ENCODE measurements around the gene ZBTB49. TPM values are rescaled to one million over a fixed set of nuclear protein-coding genes. Genes with fewer than 3 reads are reported as not detected.
"Not testable (repeated sequence)": the region's sequence is repeated elsewhere in the genome, so short reads cannot be mapped to it uniquely, and the experiment has no call there.

ZBTB49 gene, protein sequence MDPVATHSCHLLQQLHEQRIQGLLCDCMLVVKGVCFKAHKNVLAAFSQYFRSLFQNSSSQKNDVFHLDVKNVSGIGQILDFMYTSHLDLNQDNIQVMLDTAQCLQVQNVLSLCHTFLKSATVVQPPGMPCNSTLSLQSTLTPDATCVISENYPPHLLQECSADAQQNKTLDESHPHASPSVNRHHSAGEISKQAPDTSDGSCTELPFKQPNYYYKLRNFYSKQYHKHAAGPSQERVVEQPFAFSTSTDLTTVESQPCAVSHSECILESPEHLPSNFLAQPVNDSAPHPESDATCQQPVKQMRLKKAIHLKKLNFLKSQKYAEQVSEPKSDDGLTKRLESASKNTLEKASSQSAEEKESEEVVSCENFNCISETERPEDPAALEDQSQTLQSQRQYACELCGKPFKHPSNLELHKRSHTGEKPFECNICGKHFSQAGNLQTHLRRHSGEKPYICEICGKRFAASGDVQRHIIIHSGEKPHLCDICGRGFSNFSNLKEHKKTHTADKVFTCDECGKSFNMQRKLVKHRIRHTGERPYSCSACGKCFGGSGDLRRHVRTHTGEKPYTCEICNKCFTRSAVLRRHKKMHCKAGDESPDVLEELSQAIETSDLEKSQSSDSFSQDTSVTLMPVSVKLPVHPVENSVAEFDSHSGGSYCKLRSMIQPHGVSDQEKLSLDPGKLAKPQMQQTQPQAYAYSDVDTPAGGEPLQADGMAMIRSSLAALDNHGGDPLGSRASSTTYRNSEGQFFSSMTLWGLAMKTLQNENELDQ
- 1 to 10 TPM; 4.2 to 4.5 TPM for total RNA-seq

DNA sequence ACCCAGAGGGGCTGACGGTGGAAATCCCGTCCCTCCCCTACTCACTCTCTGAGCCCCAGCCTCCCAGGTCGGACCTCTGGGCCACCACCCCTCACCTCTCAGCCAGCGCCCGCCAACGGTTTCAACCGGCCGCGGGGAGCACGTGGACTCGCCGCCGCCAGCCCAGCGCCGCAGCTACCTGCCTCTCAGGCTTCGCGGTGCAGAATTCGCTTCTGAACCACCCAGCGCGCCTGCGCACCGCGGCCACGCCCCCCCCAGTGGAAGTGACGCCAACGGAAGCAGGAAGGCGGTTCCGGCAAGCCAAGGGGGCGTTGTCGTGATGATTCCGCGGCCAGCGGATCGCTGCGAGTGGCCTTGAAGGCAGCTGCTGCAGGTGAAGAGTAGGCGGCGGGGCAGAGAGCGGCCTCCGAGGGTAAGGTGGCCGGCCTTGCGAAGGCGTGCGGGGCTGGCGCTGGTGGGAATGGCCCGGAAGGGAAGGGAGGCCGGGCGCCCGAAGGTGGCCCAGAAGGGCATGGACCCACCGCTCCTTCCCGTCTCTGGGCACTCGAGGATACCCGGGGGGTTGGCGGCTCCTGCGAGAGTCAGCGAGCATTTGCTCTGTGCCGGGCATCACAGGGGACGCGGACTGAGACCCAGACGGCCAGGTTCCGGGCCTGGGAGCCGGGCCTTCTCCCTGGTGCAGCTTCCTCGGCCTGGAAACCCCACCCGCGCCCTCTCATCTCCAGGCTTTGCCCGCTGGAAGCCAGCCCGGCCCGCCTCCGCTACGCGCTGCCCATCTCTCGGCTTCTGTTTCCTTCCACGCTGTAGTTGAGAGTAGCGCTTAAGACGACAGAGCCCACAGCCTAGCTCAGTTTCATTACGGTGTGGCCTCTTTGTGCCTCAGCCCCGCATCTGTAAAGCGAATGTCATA lies at the start of gene ZBTB49, which contains the start of gene LYAR:
Gene ZBTB49 (plus strand): TSS at position 311 of the 910 bp plus-strand sequence. CDS start 9,695 bp downstream, outside the sequence.
Gene LYAR (minus strand): TSS at position 214 of the 910 bp plus-strand sequence. CDS start 6,412 bp downstream, outside the sequence.
- peak; percentile 96 for DNase-seq
- Mint-ChIP-seq H3K4me1 (ENCODE audit: low read depth) (peaks cover 55% of the 10 kb centered on the region), H3K27ac (peak within 1 kb of the TSS; percentile 78), H3K27me3 (ENCODE audit: low read depth) (no peaks in the 10 kb centered on the region), H3K36me3 (ENCODE audit: low read depth) (peaks cover 20% of the 10 kb centered on the region), H3K4me3 (peak within 1 kb of the TSS; percentile 95), H3K9me3 (no peaks in the 10 kb centered on the region)
- intact Hi-C loops (cut with micrococcal nuclease), result loop anchor here (1.0 to 2.0 kb wide), 4 partner anchors 42 to 335 kb away; partner anchors contain the start of genes NSG1 and TMEM128
- CTCF ChIA-PET, result no interaction called here

DNA sequence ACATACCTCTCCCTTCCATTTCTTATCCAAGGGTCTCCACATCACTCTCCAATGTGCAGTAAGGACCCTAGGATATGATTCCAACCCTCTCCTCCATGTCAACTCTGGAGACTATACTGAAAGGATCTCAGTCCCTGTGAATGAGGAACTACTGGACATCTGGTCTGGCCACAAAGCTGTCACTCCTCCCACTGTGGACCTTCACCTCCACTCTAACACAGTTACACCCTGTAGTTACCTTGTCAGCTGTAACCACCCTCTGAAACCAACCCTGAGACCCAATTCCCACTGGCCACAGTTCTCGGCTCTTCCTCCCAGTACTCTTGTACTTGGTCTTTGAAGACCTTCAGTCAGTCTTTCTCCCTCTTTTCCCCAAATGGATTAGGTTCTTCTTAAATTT lies 44.9 kb upstream of the ZBTB49 start:
- DNase-seq, result no peak
- H3K4me1 Mint-ChIP-seq (ENCODE audit: low read depth), result peaks cover 27% of the 10 kb centered on the region
- H3K27me3 Mint-ChIP-seq (ENCODE audit: low read depth), result no peaks in the 10 kb centered on the region
- H3K4me3 Mint-ChIP-seq, result no peak overlapping the region
- CTCF ChIA-PET, result no interaction called here
- peaks cover 18% of the 10 kb centered on the region for H3K36me3 Mint-ChIP-seq (ENCODE audit: low read depth)
- H3K27ac Mint-ChIP-seq, result no peak overlapping the region
- H3K9me3 Mint-ChIP-seq, result no peaks in the 10 kb centered on the region
- intact Hi-C loops (cut with micrococcal nuclease), result loop anchor here (5.0 kb wide), 1 partner anchor 713 kb away; the partner anchor contains the start of gene LRPAP1

DNA sequence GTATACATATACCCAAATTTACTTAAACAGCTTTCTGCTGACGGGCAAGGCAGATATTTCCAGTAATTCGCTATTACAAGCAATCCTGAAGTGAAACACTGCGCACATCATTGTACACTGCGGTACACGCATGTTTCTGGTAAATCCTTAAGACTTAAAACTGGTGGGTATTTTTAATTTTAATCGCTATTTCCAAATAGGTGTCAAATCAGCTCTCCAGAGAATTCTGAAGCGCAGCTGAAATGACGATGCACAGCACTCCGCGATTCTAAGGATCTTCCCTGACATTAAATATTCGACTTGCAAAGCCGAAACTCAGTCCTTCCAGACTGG lies 42.4 kb upstream of the ZBTB49 start:
- Mint-ChIP-seq H3K27me3 (ENCODE audit: low read depth) (no peaks in the 10 kb centered on the region), H3K4me3 (peak overlapping the region; percentile 95), H3K9me3 (no peaks in the 10 kb centered on the region), H3K4me1 (ENCODE audit: low read depth) (peaks cover 27% of the 10 kb centered on the region), H3K36me3 (ENCODE audit: low read depth) (peaks cover 14% of the 10 kb centered on the region), H3K27ac (peak overlapping the region; percentile 44)
- intact Hi-C loops (cut with micrococcal nuclease), result loop anchor here (1.0 to 5.0 kb wide), 5 partner anchors 43 to 715 kb away; partner anchors contain the start of genes LRPAP1, LYAR, STX18 and ZBTB49
- CTCF ChIA-PET, result interaction anchor here (0.5 to 0.8 kb wide), 2 partner anchors 9 to 11 kb away, joined by 3 read pairs; no protein-coding TSS in a partner anchor
- DNase-seq, result no peak

DNA sequence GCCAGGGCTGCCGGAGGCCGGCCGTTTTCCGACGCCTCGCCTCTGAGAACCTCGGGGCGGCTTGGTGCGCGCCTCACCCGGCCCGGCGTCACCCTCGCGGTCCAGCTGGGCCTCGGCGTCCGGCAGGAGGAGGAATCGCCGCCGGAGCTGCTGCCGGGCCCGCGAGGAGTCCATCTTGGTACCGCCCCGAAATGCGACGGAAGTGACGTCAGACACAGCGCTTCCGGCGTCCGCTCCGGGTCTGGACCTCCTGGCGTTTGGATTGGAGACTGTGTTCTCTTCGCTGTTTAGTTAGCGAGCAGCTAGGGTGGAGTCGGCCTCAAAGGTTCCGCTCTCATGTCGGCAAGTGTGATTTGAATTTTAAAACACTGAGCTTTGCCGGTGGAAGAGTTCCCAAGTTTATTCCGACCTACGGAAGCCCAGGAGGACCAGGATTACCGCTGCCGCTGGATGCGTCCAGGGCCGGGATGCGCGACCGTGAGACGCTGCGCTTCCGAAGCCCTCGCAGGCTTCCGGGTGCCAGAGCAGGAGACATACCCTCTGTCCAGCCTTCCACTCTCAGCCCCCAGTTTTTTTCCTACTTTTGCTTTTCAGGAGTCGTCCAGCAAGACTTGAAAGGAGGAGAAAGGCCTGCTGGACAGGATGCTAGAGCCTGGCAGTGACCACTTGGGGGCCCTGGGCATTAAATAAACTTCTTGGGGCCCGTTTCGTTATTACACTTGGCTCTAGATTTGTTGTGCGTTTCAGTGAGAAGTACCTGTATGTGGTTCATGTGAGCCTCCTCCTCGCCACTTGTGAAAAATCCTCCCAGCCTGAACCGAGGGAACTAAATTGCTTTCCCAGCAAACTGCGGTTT lies 41.8 kb upstream of the ZBTB49 start, which contains the start of gene TMEM128:
Gene TMEM128 (minus strand): TSS at position 195 of the 856 bp plus-strand sequence. CDS start 21 bp downstream, at position 174.
- H3K4me1 Mint-ChIP-seq (ENCODE audit: low read depth), result peaks cover 27% of the 10 kb centered on the region
- peak within 1 kb of the TSS; percentile 97 for H3K27ac Mint-ChIP-seq
- intact Hi-C loops (cut with micrococcal nuclease), result loop anchor here (1.0 to 5.0 kb wide), 5 partner anchors 42 to 716 kb away; partner anchors contain the start of genes LRPAP1, LYAR, STX18 and ZBTB49
- CTCF ChIA-PET, result interaction anchor here (0.5 to 1.7 kb wide), 4 partner anchors 8 to 12 kb away, joined by 3 to 7 read pairs (median 3); no protein-coding TSS in a partner anchor
- H3K9me3 Mint-ChIP-seq, result no peaks in the 10 kb centered on the region
- peaks cover 14% of the 10 kb centered on the region for H3K36me3 Mint-ChIP-seq (ENCODE audit: low read depth)
- peak within 1 kb of the TSS; percentile 95 for H3K4me3 Mint-ChIP-seq
- peak; percentile 94 for DNase-seq
- no peaks in the 10 kb centered on the region for H3K27me3 Mint-ChIP-seq (ENCODE audit: low read depth)

DNA sequence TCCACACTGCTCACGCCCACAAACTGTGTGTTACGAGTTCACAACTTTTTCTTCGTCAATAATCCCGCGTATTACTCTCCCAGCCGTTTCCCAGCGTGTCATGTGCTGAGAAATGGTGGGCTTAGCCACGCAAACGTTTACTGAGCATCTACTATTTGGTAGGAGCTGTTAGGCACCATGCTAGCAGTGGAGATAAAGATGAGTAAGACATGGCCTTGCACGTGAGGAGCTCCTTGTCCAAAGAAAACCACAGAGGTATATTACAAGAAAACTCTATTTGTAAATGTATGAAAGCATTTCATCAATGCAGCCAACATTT lies 41.2 kb upstream of the ZBTB49 start:
- intact Hi-C loops (cut with micrococcal nuclease), result loop anchor here (1.0 to 5.0 kb wide), 5 partner anchors 41 to 717 kb away; partner anchors contain the start of genes LRPAP1, LYAR, STX18 and ZBTB49
- peaks cover 27% of the 10 kb centered on the region for H3K4me1 Mint-ChIP-seq (ENCODE audit: low read depth)
- H3K27ac Mint-ChIP-seq, result peak overlapping the region; percentile 97
- DNase-seq, result no peak
- H3K4me3 Mint-ChIP-seq, result peak overlapping the region; percentile 95
- no peaks in the 10 kb centered on the region for H3K9me3 Mint-ChIP-seq
- CTCF ChIA-PET, result interaction anchor here (1.0 to 1.7 kb wide), 2 partner anchors 10 to 12 kb away, joined by 3 to 7 read pairs; no protein-coding TSS in a partner anchor
- H3K36me3 Mint-ChIP-seq (ENCODE audit: low read depth), result peaks cover 14% of the 10 kb centered on the region
- no peaks in the 10 kb centered on the region for H3K27me3 Mint-ChIP-seq (ENCODE audit: low read depth)

DNA sequence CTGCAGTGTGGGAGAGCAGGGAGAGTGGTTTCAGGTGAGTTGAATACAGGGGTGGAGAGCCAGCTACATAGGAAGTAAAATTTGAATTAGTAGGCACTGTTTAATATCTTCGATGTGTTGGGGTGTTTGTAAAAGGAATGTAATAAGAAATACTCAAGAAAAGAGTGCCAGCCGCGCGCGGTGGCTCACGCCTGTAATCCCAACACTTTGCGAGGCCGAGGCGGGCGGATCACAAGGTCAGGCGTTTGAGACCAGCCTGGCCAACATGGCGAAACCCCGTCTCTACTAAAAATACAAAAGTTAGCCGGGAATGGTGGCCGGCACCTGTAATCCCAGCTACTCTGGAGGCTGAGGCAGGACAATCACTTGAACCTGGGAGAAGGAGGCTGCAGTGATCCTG lies 40.7 kb upstream of the ZBTB49 start:
- H3K9me3 Mint-ChIP-seq; DNase-seq; H3K27me3 Mint-ChIP-seq (ENCODE audit: low read depth): not testable (repeated sequence)
- Mint-ChIP-seq H3K27ac (peak overlapping the region; percentile 5), H3K4me3 (peak overlapping the region; percentile 95), H3K36me3 (ENCODE audit: low read depth) (peaks cover 14% of the 10 kb centered on the region), H3K4me1 (ENCODE audit: low read depth) (peaks cover 27% of the 10 kb centered on the region)
- CTCF ChIA-PET, result interaction anchor here (0.7 to 1.7 kb wide), 3 partner anchors 10 to 1040 kb away, joined by 3 to 7 read pairs (median 3); no protein-coding TSS in a partner anchor
- intact Hi-C loops (cut with micrococcal nuclease), result loop anchor here (5.0 kb wide), 1 partner anchor 717 kb away; the partner anchor contains the start of gene LRPAP1

DNA sequence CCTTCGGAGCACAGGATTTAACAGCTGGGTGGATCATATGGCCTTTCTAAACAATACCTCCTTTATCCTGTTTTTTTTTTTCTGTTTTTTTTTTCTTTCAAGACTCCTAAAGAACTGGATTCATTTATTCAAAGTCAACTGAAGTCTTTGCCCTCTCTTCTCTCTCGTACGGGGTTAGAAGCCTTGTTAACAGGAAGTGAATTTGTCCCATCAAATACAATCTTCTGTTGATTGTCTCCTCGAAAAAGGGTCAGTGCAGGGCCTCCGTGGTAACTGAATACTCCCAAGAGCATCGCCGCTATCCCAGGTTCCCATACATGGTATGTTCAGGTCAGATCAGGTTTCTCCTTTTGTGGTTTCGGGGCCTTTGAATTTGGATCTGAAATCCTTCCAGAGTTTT lies 40.2 kb upstream of the ZBTB49 start:
- Mint-ChIP-seq H3K36me3 (ENCODE audit: low read depth) (peaks cover 13% of the 10 kb centered on the region), H3K4me3 (peak overlapping the region; percentile 11), H3K27me3 (ENCODE audit: low read depth) (no peaks in the 10 kb centered on the region), H3K9me3 (no peaks in the 10 kb centered on the region), H3K27ac (no peak overlapping the region), H3K4me1 (ENCODE audit: low read depth) (peaks cover 27% of the 10 kb centered on the region)
- CTCF ChIA-PET, result interaction anchor here (0.6 to 1.7 kb wide), 3 partner anchors 9 to 1041 kb away, joined by 3 to 7 read pairs (median 3); no protein-coding TSS in a partner anchor
- DNase-seq, result no peak
- intact Hi-C loops (cut with micrococcal nuclease), result loop anchor here (5.0 kb wide), 1 partner anchor 718 kb away; the partner anchor contains the start of gene LRPAP1

DNA sequence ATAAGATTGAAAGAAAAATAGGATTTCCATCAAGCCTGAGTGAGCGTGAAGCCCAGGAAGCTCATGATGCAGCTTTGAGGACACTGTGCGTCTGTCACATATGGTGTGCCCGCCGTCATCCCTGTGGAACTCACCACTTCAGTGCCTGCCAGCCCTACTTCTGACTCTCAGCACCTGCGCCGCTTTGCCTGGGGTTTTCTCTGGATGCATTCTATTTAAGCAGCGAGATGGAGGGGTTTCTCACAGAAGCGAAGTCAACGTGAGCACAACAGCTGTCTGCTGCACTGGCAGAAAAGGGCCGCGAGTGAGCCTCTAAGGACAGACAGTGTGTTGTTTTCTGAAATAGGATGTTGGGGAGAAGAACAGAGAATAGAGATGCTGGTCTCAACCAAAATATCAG lies 35.9 kb upstream of the ZBTB49 start:
- intact Hi-C loops (cut with micrococcal nuclease), result no loop called here
- no peak overlapping the region for H3K4me3 Mint-ChIP-seq
- H3K36me3 Mint-ChIP-seq (ENCODE audit: low read depth), result no peaks in the 10 kb centered on the region

DNA sequence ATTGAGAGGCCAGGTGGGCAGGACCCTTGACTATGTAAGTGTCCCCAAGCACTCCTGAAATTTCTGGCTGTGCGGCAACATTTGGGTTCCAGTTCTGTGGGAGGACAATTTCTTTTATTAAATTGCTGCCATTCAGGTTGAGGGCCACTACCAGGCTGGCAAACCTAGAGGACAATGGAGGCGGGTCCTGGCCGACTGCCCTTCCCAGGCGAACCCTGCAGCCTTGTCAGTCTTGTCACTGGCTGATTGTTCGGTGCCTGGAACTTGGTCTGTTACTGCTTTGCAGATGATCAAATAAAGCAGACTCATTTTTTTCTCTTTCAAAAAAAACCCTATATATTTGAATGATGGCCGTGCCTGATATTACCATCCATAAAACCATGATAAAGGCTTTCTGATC lies 35.4 kb upstream of the ZBTB49 start:
- CTCF ChIA-PET, result no interaction called here
- no peaks in the 10 kb centered on the region for H3K9me3 Mint-ChIP-seq
- H3K36me3 Mint-ChIP-seq (ENCODE audit: low read depth), result no peaks in the 10 kb centered on the region
- no peak for DNase-seq
- H3K4me3 Mint-ChIP-seq, result no peak overlapping the region
- H3K4me1 Mint-ChIP-seq (ENCODE audit: low read depth), result no peaks in the 10 kb centered on the region
- no peaks in the 10 kb centered on the region for H3K27me3 Mint-ChIP-seq (ENCODE audit: low read depth)
- intact Hi-C loops (cut with micrococcal nuclease), result no loop called here
- H3K27ac Mint-ChIP-seq, result no peak overlapping the region

More for the DNA sequence above, 35.9 kb upstream of the ZBTB49 start:
- no peak overlapping the region for H3K27ac Mint-ChIP-seq
- no peak for DNase-seq
- H3K4me1 Mint-ChIP-seq (ENCODE audit: low read depth), result peaks cover 1% of the 10 kb centered on the region
- no peaks in the 10 kb centered on the region for H3K27me3 Mint-ChIP-seq (ENCODE audit: low read depth)
- CTCF ChIA-PET, result no interaction called here
- no peaks in the 10 kb centered on the region for H3K9me3 Mint-ChIP-seq

DNA sequence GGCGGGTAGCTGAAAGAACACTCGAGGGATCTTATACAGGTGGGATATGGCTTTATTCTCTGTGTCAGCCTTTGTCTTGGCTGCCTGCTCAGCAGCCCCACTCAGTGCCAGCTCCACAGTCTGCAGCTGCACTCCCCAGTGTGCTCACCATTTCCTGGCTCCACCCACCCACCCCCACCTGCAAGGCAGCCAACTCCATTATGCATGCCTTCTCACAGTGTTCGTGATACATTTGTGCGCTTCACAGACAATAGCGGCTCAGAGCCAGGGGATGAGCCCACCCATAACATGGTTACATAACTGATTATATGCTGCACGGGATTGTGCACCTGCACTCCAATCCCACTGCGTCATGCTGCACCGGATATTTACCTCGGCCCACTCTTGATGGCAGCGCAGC lies 33.3 kb upstream of the ZBTB49 start:
- DNase-seq, result no peak
- CTCF ChIA-PET, result interaction anchor here (0.6 to 1.5 kb wide), 4 partner anchors 9 to 625 kb away, joined by 3 to 5 read pairs (median 3); partner anchors contain the start of gene TMEM128
- Mint-ChIP-seq H3K4me3 (no peak overlapping the region), H3K4me1 (ENCODE audit: low read depth) (no peaks in the 10 kb centered on the region), H3K36me3 (ENCODE audit: low read depth) (no peaks in the 10 kb centered on the region), H3K9me3 (no peaks in the 10 kb centered on the region), H3K27me3 (ENCODE audit: low read depth) (no peaks in the 10 kb centered on the region), H3K27ac (no peak overlapping the region)
- intact Hi-C loops (cut with micrococcal nuclease), result no loop called here

All from activated naive CD4-positive, alpha-beta T cell treated with anti-CD3 and anti-CD28 coated beads for 36 hours (primary cell).